H1 (cell line): Measurements from ENCODE around the gene C9orf43.

Experiments
- CTCF ChIP-seq, 3 experiments: IDR thresholded peaks; 1 replicate in 2 of 3; 2 replicates in 1 of 3; pipeline versions ENCODE4 v1.5.1 to v1.6.1; 2011; ENCODE audit warnings: low read length in 3 of 3, mild to moderate bottlenecking in 3 of 3, inconsistent platforms in 2 of 3, low read depth in 1 of 3, moderate library complexity in 1 of 3; ENCODE audit not compliant: insufficient read depth in 1 of 3; ENCODE audit errors: control extremely low read depth in 1 of 3
- SIN3A ChIP-seq, 2 experiments: IDR thresholded peaks in 1 of 2; conservative IDR thresholded peaks in 1 of 2; 2 replicates each; pipeline ENCODE4 v1.6.1; 2011 to 2012; ENCODE audit warnings: low read length in 2 of 2, improper control_type of control experiment in 1 of 2, low read depth in 1 of 2, mild to moderate bottlenecking in 1 of 2

GRCh38 chr9:113426701-113427100 lies 16.2 kb downstream of the C9orf43 start:
- no peak for TF ChIP-seq SIN3A (conservative IDR thresholded peaks at IDR 0.05 in 1 of 2, IDR thresholded peaks at IDR 0.05 in 1 of 2; ENCODE audit: low read depth in 1 of 2, low read length in 2 of 2)
- no peak for TF ChIP-seq CTCF (IDR thresholded peaks at IDR 0.05; ENCODE audit: control extremely low read depth in 1 of 3, insufficient read depth in 1 of 3, low read depth in 1 of 3, low read length in 3 of 3)
